Transverse colon (tissue), 4 donors: Measurements from ENCODE around the gene AFTPH.

Experiments used
- CTCF ChIP-seq, 5 experiments: fragments of 200-600 bp in 3 of 5; fragments of 450-650 bp in 2 of 5; sonication (generic) in 3 of 5; IDR thresholded peaks; 1 replicate in 2 of 5; 2 replicates in 3 of 5; pipeline ENCODE4 v1.5.1; 2016 to 2017; ENCODE audit warnings: antibody characterized with exemption in 5 of 5, inconsistent platforms in 3 of 5, mild to moderate bottlenecking in 2 of 5, moderate library complexity in 1 of 5
- EP300 ChIP-seq: sonication (generic); formaldehyde crosslinking; IDR thresholded peaks from one replicate; pipeline ENCODE4 v1.6.1; 2017; ENCODE audit warnings: antibody characterized with exemption, low read depth
- POLR2A ChIP-seq: fragments of 450-650 bp; IDR thresholded peaks from one replicate; pipeline ENCODE4 v1.6.1; 2016; ENCODE audit warnings: antibody characterized with exemption, mild to moderate bottlenecking, moderate library complexity
- POLR2AphosphoS5 ChIP-seq, 3 donors: sonication (generic); formaldehyde crosslinking; IDR thresholded peaks; one replicate each; pipeline ENCODE4 v1.6.1; 2016; ENCODE audit warnings: antibody characterized with exemption in 3 of 3

DNA sequence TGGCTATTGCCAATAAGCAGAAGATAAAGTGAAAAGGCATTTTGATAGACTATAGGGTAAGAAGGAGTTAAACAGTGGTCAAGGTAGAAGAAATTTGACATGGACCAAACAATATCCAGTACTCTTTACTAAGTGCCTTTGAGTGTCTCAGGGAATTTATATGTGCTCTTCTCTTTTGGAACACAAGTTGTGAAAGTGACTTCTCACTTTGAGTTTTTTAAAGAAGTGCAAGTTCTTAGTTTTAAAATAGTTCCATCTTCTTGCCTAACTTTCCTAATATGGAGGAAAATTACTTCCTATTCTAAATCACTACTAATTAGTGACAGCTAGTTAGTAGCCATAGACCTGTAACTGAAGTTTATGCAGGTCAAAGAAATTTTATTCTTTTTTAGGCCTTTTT, 63.4 kb downstream of the AFTPH start:
- TF ChIP-seq CTCF (IDR thresholded peaks at IDR 0.05) (no peak), POLR2A (no peak), POLR2AphosphoS5 (IDR thresholded peaks at IDR 0.05) (no peak), EP300 (no peak)
